Ovary (tissue), 3 donors: ENCODE results near the gene GTF2A1.

Experiments
- EP300 ChIP-seq: sonication (generic); formaldehyde crosslinking; IDR thresholded peaks from one replicate; pipeline ENCODE4 v1.6.1; 2017; ENCODE audit warnings: antibody characterized with exemption
- POLR2A ChIP-seq: fragments of 450-650 bp; IDR thresholded peaks from one replicate; pipeline ENCODE4 v1.6.1; 2017; ENCODE audit warnings: antibody characterized with exemption, mild to moderate bottlenecking, moderate library complexity
- TF ChIP-seq, protein P1 (sequence below), 3 donors: fragments of 450-650 bp in 2 of 3; fragments of 200-600 bp in 1 of 3; IDR thresholded peaks; one replicate each; pipeline versions ENCODE4 v1.5.1 to v1.8.0; 2016 to 2022; ENCODE audit warnings: antibody characterized with exemption in 3 of 3, mild to moderate bottlenecking in 1 of 3
- donor health status: DM: no; HTN: no; CAD: no.

DNA sequence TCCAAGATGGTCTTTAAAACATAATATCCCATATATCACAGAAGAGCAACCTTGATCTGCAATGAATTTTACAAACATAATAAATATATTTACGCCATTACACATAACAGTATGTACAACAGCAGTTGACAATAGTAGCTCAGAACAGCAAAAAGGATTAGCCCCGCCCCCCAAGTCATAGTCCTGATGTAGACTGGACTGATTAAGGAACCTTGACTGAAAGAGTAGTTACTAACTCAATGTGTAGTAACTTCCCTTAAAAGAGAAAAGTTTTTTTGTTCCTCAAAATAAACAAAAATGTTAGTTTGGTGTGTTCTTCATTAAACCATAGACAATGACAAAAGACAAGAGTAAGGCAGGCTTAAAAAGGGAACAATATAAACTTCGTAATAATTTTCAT is 44.5 kb downstream of the GTF2A1 start:
- no peak for TF ChIP-seq POLR2A
- TF ChIP-seq, protein P1, sequence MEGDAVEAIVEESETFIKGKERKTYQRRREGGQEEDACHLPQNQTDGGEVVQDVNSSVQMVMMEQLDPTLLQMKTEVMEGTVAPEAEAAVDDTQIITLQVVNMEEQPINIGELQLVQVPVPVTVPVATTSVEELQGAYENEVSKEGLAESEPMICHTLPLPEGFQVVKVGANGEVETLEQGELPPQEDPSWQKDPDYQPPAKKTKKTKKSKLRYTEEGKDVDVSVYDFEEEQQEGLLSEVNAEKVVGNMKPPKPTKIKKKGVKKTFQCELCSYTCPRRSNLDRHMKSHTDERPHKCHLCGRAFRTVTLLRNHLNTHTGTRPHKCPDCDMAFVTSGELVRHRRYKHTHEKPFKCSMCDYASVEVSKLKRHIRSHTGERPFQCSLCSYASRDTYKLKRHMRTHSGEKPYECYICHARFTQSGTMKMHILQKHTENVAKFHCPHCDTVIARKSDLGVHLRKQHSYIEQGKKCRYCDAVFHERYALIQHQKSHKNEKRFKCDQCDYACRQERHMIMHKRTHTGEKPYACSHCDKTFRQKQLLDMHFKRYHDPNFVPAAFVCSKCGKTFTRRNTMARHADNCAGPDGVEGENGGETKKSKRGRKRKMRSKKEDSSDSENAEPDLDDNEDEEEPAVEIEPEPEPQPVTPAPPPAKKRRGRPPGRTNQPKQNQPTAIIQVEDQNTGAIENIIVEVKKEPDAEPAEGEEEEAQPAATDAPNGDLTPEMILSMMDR (IDR thresholded peaks at IDR 0.05), result no peak
- TF ChIP-seq EP300, result no peak
